ENCODE measurements around the gene GABPB2.

Gene GABPB2

GRCh38 chr1:151166505-151166956 is 96.0 kb downstream of the GABPB2 start:
- DNase-seq = no peak

- no peak for DNase-seq
These were observed 96.6 kb downstream of the GABPB2 start for GRCh38 chr1:151167116-151167515.

- no peak for DNase-seq
These were observed 100.6 kb downstream of the GABPB2 start for GRCh38 chr1:151171190-151171589.
